Activated T-helper 2 cell treated with anti-CD3 and anti-CD28 coated beads, Interferon-gamma antibody, Interleukin-2, Interleukin-4, amounts not matched to agents 10 μg/mL and 5 μg/mL and 100 μg/mL, durations not matched to agents 14 hours and 24 hours and 36 hours (primary cell): Measurements from ENCODE around the gene UQCRH. TPM values are rescaled to one million over a fixed set of nuclear protein-coding genes. Genes with fewer than 3 reads are reported as not detected.

Source experiments
- DNase-seq: peaks from one replicate; pipeline ENCODE4 v3.0.0; 2021; ENCODE audit warnings: low spot score
- H3K27ac Mint-ChIP-seq: one replicate; pipeline ENCODE4 v1.8.0; 2021; ENCODE audit warnings: mixed read lengths
- H3K27me3 Mint-ChIP-seq: one replicate; pipeline ENCODE4 v1.8.0; 2021; ENCODE audit warnings: low read depth, mixed read lengths
- H3K36me3 Mint-ChIP-seq: one replicate; pipeline ENCODE4 v1.8.0; 2021; ENCODE audit warnings: low read depth, mixed read lengths
- H3K4me1 Mint-ChIP-seq: one replicate; pipeline ENCODE4 v1.8.0; 2021; ENCODE audit warnings: low read depth, mixed read lengths
- H3K4me3 Mint-ChIP-seq: one replicate; pipeline ENCODE4 v1.8.0; 2021; ENCODE audit warnings: low read depth, mild to moderate bottlenecking, moderate library complexity, mixed read lengths
- H3K9me3 Mint-ChIP-seq: one replicate; pipeline ENCODE4 v1.8.0; 2021; ENCODE audit warnings: mixed read lengths
- intact Hi-C: fragments of 100-400 bp; cut with micrococcal nuclease; formaldehyde crosslinking; loops from one replicate; pipeline ENCODE4 v1.15.1; 2023
- total RNA-seq: library from RNA; stranded (reverse); gene quantifications from 2 replicates; pipeline ENCODE4 v1.2.3, GENCODE V29; 2022

The UQCRH gene
- 262 and 275 TPM in 2 replicates for total RNA-seq

GRCh38 chr1:46303038-46303871 lies at the start of gene UQCRH, which contains the start of gene LRRC41:
UQCRH (plus strand) TSS chr1:46303698; CDS start chr1:46303767, 69 bp downstream.
LRRC41 (minus strand) TSS chr1:46303616; CDS start chr1:46303322, 294 bp downstream.
- intact Hi-C loops = loop anchor here (1.0 to 2.0 kb wide), 3 partner anchors 37 to 56 kb away; partner anchors contain the start of genes NSUN4 and RAD54L
- Mint-ChIP-seq H3K4me1 (peaks cover 38% of the 10 kb centered on the region), H3K27me3 (no peaks in the 10 kb centered on the region), H3K36me3 (peaks cover 42% of the 10 kb centered on the region), H3K9me3 (no peaks in the 10 kb centered on the region), H3K27ac (peak within 1 kb of the TSS; percentile 97), H3K4me3 (peak within 1 kb of the TSS; percentile 99)
- DNase-seq = peak; percentile 92

- Mint-ChIP-seq H3K4me3 (no peak overlapping the region), H3K27ac (no peak overlapping the region), H3K4me1 (peaks cover 14% of the 10 kb centered on the region), H3K9me3 (no peaks in the 10 kb centered on the region), H3K36me3 (peaks cover 60% of the 10 kb centered on the region), H3K27me3 (no peaks in the 10 kb centered on the region)
- DNase-seq = no peak
- intact Hi-C loops = no loop called here
These were observed 48.8 kb upstream of the UQCRH start for GRCh38 chr1:46254668-46255067.

- Mint-ChIP-seq H3K9me3 (no peaks in the 10 kb centered on the region), H3K27me3 (no peaks in the 10 kb centered on the region), H3K36me3 (peaks cover 65% of the 10 kb centered on the region), H3K4me1 (peaks cover 13% of the 10 kb centered on the region), H3K4me3 (no peak overlapping the region), H3K27ac (no peak overlapping the region)
- intact Hi-C loops = no loop called here
- no peak for DNase-seq
These were observed 47.0 kb upstream of the UQCRH start for GRCh38 chr1:46256523-46256922.

- no peak for DNase-seq
- H3K4me1 Mint-ChIP-seq = no peaks in the 10 kb centered on the region
- intact Hi-C loops = no loop called here
These were observed 41.0 kb upstream of the UQCRH start for GRCh38 chr1:46262508-46262907.

GRCh38 chr1:46263146-46263545 lies 40.4 kb upstream of the UQCRH start:
- Mint-ChIP-seq H3K27ac (no peak overlapping the region), H3K9me3 (no peaks in the 10 kb centered on the region), H3K4me1 (no peaks in the 10 kb centered on the region), H3K4me3 (no peak overlapping the region), H3K36me3 (peaks cover 69% of the 10 kb centered on the region), H3K27me3 (no peaks in the 10 kb centered on the region)
- intact Hi-C loops = no loop called here
- no peak for DNase-seq

More at GRCh38 chr1:46262508-46262907, 41.0 kb upstream of the UQCRH start:
- Mint-ChIP-seq H3K36me3 (peaks cover 65% of the 10 kb centered on the region), H3K27me3 (no peaks in the 10 kb centered on the region), H3K4me3 (no peak overlapping the region), H3K9me3 (no peaks in the 10 kb centered on the region), H3K27ac (no peak overlapping the region)

GRCh38 chr1:46268578-46268977 lies 34.9 kb upstream of the UQCRH start:
- Mint-ChIP-seq H3K36me3 (peaks cover 77% of the 10 kb centered on the region), H3K9me3 (no peaks in the 10 kb centered on the region), H3K4me3 (no peak overlapping the region), H3K27ac (no peak overlapping the region), H3K4me1 (no peaks in the 10 kb centered on the region), H3K27me3 (no peaks in the 10 kb centered on the region)
- intact Hi-C loops = no loop called here
- DNase-seq = no peak

GRCh38 chr1:46274225-46275029 lies 29.1 kb upstream of the UQCRH start:
- no peak for DNase-seq
- no peaks in the 10 kb centered on the region for H3K27me3 Mint-ChIP-seq
- no peaks in the 10 kb centered on the region for H3K9me3 Mint-ChIP-seq
- H3K27ac Mint-ChIP-seq = peak overlapping the region; percentile 5
- intact Hi-C loops = no loop called here
- no peak overlapping the region for H3K4me3 Mint-ChIP-seq
- H3K4me1 Mint-ChIP-seq = no peaks in the 10 kb centered on the region
- peaks cover 82% of the 10 kb centered on the region for H3K36me3 Mint-ChIP-seq

GRCh38 chr1:46275030-46275337 lies 28.5 kb upstream of the UQCRH start:
- no peak for DNase-seq
- H3K36me3 Mint-ChIP-seq = peaks cover 82% of the 10 kb centered on the region
- no peaks in the 10 kb centered on the region for H3K9me3 Mint-ChIP-seq
- no peak overlapping the region for H3K4me3 Mint-ChIP-seq
- intact Hi-C loops = no loop called here
- H3K27me3 Mint-ChIP-seq = no peaks in the 10 kb centered on the region
- H3K27ac Mint-ChIP-seq = peak overlapping the region; percentile 5
- H3K4me1 Mint-ChIP-seq = no peaks in the 10 kb centered on the region

GRCh38 chr1:46277658-46278373 lies 25.7 kb upstream of the UQCRH start:
- Mint-ChIP-seq H3K4me3 (no peak overlapping the region), H3K27ac (no peak overlapping the region), H3K4me1 (no peaks in the 10 kb centered on the region), H3K27me3 (no peaks in the 10 kb centered on the region), H3K36me3 (peaks cover 82% of the 10 kb centered on the region), H3K9me3 (no peaks in the 10 kb centered on the region)
- intact Hi-C loops = no loop called here
- DNase-seq = no peak

GRCh38 chr1:46278807-46279206 lies 24.7 kb upstream of the UQCRH start:
- Mint-ChIP-seq H3K36me3 (peaks cover 83% of the 10 kb centered on the region), H3K9me3 (no peaks in the 10 kb centered on the region), H3K4me3 (no peak overlapping the region)

GRCh38 chr1:46280092-46280491 lies 23.4 kb upstream of the UQCRH start:
- H3K36me3 Mint-ChIP-seq = peaks cover 82% of the 10 kb centered on the region
- no peak for DNase-seq
- no peak overlapping the region for H3K4me3 Mint-ChIP-seq
- peaks cover under 1% of the 10 kb centered on the region for H3K4me1 Mint-ChIP-seq
- no peaks in the 10 kb centered on the region for H3K27me3 Mint-ChIP-seq
- intact Hi-C loops = no loop called here
- no peaks in the 10 kb centered on the region for H3K9me3 Mint-ChIP-seq
- no peak overlapping the region for H3K27ac Mint-ChIP-seq

More at GRCh38 chr1:46278807-46279206, 24.7 kb upstream of the UQCRH start:
- no peak overlapping the region for H3K27ac Mint-ChIP-seq
- no peaks in the 10 kb centered on the region for H3K4me1 Mint-ChIP-seq
- no peaks in the 10 kb centered on the region for H3K27me3 Mint-ChIP-seq
- intact Hi-C loops = no loop called here
- DNase-seq = no peak

- no peaks in the 10 kb centered on the region for H3K27me3 Mint-ChIP-seq
- intact Hi-C loops = no loop called here
- H3K4me1 Mint-ChIP-seq = peaks cover 3% of the 10 kb centered on the region
- no peaks in the 10 kb centered on the region for H3K9me3 Mint-ChIP-seq
- peaks cover 78% of the 10 kb centered on the region for H3K36me3 Mint-ChIP-seq
- DNase-seq = no peak
- no peak overlapping the region for H3K4me3 Mint-ChIP-seq
- peak overlapping the region; percentile 12 for H3K27ac Mint-ChIP-seq
These were observed 22.5 kb upstream of the UQCRH start for GRCh38 chr1:46281021-46281420.
